NCI-H1436 treated with DMSO at 0.1 percent for 48 hours (cell line): Measurements from ENCODE around the gene DENND2C.

Experiments
- DNase-seq: peaks from one replicate; lab custom pipeline; 2025; lab: John Stamatoyannopoulos, UW

DENND2C gene

GRCh38 chr1:114545796-114546195, 124.1 kb downstream of the DENND2C start:
- no peak for DNase-seq

- DNase-seq: no peak
These were observed 124.5 kb downstream of the DENND2C start for GRCh38 chr1:114545315-114545714.

GRCh38 chr1:114540821-114541220, 129.0 kb downstream of the DENND2C start:
- DNase-seq: no peak

- DNase-seq: no peak
These were observed 129.6 kb downstream of the DENND2C start for GRCh38 chr1:114540272-114540671.

GRCh38 chr1:114536043-114536442, 133.8 kb downstream of the DENND2C start:
- no peak for DNase-seq

- DNase-seq: no peak
These were observed 134.4 kb downstream of the DENND2C start for GRCh38 chr1:114535401-114535800.
